ES-I3 (cell line): ENCODE data around the gene SLC7A7.
"Not testable (repeated sequence)": the region's sequence is repeated elsewhere in the genome, so short reads cannot be mapped to it uniquely, and the experiment has no call there.

Source experiments
- H3K36me3 ChIP-seq: 2 replicates; pipeline ENCODE4 v1.6.1; 2013; ENCODE audit warnings: mild to moderate bottlenecking, low read length, control low read depth, moderate library complexity; ENCODE audit not compliant: insufficient read depth
- H3K4me1 ChIP-seq: 2 replicates; pipeline ENCODE4 v1.6.1; 2013; ENCODE audit warnings: mild to moderate bottlenecking, control low read depth, low read length; ENCODE audit not compliant: insufficient read depth
- H3K9ac ChIP-seq: 2 replicates; pipeline ENCODE4 v1.6.1; 2013; ENCODE audit warnings: low read depth, mild to moderate bottlenecking, low read length, moderate library complexity
- H3K9me3 ChIP-seq: 2 replicates; pipeline ENCODE4 v1.6.1; 2013; ENCODE audit warnings: mild to moderate bottlenecking, low read length, moderate library complexity; ENCODE audit not compliant: control insufficient read depth, insufficient read depth

SLC7A7 gene

DNA sequence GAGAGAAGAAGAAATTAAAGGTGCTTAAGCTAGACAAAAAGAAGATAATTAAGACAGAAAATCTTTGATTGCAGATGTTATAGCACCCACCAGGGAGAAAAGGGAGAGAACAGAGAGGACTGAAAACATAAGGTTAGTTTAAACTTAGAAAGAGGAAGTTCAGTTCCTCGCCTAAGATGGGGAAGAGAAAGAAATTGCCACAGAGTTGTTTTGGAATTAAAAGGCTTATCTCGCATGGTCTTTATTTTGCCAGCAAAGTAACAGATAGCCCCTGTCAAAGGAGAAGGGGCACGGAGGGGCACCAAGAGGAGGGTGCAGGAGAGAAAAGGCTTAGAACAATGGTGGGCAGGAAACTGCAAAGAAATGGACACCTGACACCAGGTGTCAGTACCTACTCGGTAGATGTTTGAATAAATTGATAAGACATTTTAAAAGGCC, 66.6 kb downstream of the SLC7A7 start:
- no peak overlapping the region for H3K9ac ChIP-seq
- H3K9me3 ChIP-seq = no peaks in the 10 kb centered on the region
- H3K4me1 ChIP-seq = 0 out of 2 replicates have a peak, but pooled peaks cover 7% of the 10 kb centered on the region
- H3K36me3 ChIP-seq = no peaks in the 10 kb centered on the region

DNA sequence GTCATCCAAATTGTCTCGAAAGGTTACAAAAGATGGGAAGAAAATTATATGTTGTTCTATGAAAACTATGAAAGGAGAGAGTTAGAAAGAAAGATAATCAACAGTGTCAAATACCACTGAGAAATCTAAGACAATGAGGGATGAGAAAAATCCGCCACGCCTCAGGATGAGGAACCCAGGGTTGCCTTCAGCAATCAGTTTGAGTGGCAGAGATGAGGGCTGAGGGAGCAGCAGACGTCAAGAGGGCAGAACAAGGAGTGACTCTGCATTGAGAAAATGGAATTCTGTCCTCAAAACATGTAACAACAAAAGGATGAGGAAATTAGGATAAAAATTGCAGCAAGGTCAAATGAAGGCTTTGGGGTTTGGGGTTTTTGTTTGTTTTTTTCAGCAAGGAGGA, 67.0 kb downstream of the SLC7A7 start:
- no peaks in the 10 kb centered on the region for H3K9me3 ChIP-seq
- 0 out of 2 replicates have a peak, but pooled peaks cover 7% of the 10 kb centered on the region for H3K4me1 ChIP-seq
- no peaks in the 10 kb centered on the region for H3K36me3 ChIP-seq
- H3K9ac ChIP-seq = no peak overlapping the region

DNA sequence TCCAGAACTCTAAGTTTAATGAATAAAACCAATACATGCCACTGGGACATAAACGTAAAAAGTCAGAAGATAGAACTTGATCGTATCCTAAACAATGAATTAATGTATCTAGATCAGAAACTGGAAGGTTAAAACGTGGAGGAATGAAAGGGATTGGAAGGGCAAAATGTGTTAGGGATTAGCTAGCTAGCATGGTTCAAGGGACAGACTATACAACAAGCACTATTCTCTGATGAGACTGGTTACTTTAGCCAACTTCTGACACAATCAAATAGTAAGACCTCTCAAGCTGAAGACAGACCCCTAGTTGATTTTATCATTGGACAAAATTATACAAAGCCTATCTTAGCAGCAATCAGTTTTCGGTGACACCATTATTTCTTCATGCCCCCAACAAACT, 67.5 kb downstream of the SLC7A7 start:
- 0 out of 2 replicates have a peak, but pooled peaks cover 7% of the 10 kb centered on the region for H3K4me1 ChIP-seq
- H3K9ac ChIP-seq = no peak overlapping the region
- H3K9me3 ChIP-seq = no peaks in the 10 kb centered on the region
- no peaks in the 10 kb centered on the region for H3K36me3 ChIP-seq

DNA sequence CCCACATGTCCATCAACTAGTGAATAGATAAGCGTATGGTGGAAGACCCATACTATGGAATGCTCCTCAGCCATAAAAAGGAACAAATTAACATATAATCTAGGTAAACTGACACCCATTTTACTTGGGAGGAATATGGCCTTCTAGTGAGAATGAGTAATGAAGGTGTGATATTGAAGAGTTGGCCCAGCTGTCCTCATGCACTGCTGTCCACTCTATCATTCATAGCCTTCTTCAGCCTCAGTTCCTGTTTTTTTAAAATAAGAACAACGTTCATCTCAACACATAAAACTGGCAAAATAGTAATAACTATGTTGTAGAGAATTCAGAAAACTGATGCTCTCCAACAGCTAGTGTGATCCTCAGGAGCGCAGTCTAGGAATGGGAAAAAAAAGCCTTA, 75.2 kb downstream of the SLC7A7 start:
- no peaks in the 10 kb centered on the region; the same call in 1 of the 2 replicates for H3K9me3 ChIP-seq
- H3K9ac ChIP-seq = no peak overlapping the region
- no peaks in the 10 kb centered on the region for H3K36me3 ChIP-seq
- H3K4me1 ChIP-seq = no peaks in the 10 kb centered on the region; the same call in 1 of the 2 replicates

DNA sequence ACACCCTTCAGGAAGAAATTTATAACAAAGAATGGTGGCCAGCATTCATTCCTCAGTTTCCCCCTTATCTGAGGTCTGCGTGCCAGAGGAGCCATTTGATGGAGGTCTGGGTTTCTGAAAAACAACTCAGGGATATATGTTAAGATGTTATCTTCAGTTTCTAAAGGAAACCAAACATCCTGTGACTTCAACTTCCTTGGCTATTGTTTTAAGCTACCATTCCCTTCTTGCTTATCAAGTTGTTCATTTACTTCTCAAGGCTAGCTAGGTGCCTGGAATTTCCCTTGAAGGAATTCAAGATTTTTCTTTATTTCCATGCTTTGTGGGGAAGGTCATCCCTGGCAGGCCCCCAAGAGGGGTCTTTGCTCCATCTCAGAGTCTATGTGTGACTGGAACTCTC, 75.8 kb downstream of the SLC7A7 start:
- Histone ChIP-seq H3K9me3 (no peaks in the 10 kb centered on the region; the same call in 1 of the 2 replicates), H3K9ac (no peak overlapping the region), H3K4me1 (no peaks in the 10 kb centered on the region; the same call in 1 of the 2 replicates), H3K36me3 (no peaks in the 10 kb centered on the region)

DNA sequence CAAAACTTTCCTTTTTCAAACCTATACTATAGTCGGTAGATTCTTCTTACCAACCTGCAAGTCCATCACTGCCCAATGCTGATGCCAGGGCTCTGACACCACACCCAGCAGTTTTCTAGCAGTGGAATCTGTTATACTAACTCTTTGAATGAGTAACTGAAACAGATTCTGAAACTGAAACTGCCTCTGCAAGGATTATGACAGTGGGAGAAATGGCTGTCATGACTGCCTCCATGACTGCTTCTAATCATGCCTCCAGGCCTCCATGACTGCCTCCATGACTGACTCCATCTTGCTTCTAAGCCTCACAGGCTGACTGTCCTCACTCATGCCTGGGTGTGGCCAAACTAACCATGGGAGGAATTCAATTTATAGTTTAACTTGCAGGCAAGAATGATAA, 78.2 kb downstream of the SLC7A7 start:
- Histone ChIP-seq H3K36me3 (no peaks in the 10 kb centered on the region), H3K9ac (no peak overlapping the region), H3K4me1 (no peaks in the 10 kb centered on the region; the same call in 1 of the 2 replicates), H3K9me3 (no peaks in the 10 kb centered on the region; the same call in 1 of the 2 replicates)

DNA sequence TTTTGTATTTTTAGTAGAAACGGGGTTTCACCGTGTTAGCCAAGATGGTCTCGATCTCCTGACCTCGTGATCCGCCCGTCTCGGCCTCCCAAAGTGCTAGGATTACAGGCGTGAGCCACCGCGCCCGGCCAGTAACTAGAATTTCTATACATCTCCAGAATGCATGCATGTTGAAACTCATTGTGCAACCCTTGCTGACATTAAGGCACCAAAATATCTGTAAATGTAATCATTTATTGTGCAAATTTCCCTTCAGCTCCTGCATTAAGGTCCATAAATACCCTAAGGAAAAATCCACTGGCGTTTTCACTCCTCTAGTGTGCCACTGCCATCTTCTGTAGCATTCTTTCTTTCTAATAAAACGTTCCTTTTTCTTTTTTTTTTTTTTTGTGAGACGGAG, 78.9 kb downstream of the SLC7A7 start:
- not testable (repeated sequence) for H3K9me3 ChIP-seq, H3K9ac ChIP-seq, H3K36me3 ChIP-seq, H3K4me1 ChIP-seq

DNA sequence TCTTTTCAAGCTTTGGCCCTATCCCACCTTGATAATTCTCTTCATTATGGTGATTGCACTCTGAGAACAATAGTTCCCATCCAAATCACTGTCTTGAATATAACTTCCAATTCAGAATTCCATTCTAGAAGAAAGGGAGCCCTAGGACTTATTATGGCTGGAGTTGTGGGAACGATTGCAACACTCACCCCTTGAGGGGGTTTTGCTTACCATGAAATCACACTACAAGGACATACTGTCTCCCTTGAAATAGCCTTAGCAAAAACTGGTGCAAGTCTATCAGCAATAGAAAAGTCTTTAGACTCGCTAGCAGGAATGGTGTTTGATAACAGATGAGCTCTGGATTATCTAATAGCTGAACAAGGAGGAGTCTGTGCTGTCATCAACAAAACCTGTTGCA, 80.1 kb downstream of the SLC7A7 start:
- Histone ChIP-seq H3K9me3 (no peaks in the 10 kb centered on the region; the same call in 1 of the 2 replicates), H3K36me3 (no peaks in the 10 kb centered on the region), H3K4me1 (no peaks in the 10 kb centered on the region; the same call in 1 of the 2 replicates), H3K9ac (no peak overlapping the region)

DNA sequence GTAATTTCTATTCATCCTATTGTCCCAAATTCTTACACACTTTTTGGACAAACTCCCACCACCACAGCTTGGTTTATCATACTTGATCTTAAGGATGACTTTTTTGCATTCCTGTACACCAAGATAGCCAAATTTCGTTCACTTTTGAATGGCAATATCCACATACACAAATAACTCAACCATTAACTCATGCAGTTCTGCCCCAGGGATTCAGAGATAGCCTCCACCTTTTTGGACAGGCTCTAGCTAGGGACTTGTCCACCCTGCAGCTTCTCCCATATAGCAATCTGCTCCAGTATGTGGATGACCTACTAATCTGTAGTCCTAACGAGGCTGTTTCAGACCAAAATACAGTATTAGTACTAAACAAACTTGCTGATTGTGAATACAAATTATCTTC, 81.4 kb downstream of the SLC7A7 start:
- Histone ChIP-seq H3K9me3 (no peaks in the 10 kb centered on the region; the same call in 1 of the 2 replicates), H3K4me1 (no peaks in the 10 kb centered on the region), H3K9ac (no peak overlapping the region), H3K36me3 (no peaks in the 10 kb centered on the region)

DNA sequence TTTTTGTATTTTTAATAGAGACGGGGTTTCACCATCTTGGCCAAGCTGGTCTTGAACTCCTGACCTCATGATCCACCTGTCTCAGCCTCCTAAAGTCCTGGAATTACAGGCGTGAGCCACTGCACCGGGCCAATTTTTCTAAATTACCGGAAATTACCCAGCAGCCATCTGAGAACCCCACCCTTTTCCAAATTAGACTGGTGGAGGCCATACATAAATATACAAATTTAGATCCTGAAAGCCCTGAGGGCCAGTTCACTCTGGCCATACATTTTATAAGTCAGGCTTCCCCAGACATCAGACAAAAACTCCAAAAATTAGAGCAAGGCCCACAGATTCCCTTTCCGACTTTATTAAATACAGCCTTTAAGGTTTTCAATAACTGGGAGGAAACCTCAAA, 83.2 kb downstream of the SLC7A7 start:
- not testable (repeated sequence) for H3K9me3 ChIP-seq, H3K4me1 ChIP-seq, H3K9ac ChIP-seq, H3K36me3 ChIP-seq

DNA sequence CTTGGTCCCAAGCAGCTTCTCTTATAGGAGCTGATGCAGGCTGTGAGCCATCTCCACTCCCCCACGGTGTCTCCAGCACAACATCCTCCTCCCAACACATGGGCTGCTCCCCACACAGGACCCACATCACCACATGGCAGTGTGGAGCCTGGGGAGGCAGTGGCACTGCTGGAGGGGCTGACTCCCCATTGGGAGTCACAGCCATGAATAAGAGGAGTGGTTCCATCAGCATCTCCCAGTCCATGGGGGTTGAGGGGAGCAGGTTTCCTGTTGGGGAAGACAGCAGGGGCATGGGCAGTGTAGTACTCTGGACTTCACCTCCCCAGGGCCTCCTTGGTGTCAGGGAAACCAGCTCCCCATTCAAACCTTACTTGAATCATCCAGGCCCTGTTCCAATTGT, 89.2 kb downstream of the SLC7A7 start:
- H3K4me1 ChIP-seq = no peaks in the 10 kb centered on the region
- no peak overlapping the region for H3K9ac ChIP-seq
- no peaks in the 10 kb centered on the region for H3K9me3 ChIP-seq
- H3K36me3 ChIP-seq = no peaks in the 10 kb centered on the region

DNA sequence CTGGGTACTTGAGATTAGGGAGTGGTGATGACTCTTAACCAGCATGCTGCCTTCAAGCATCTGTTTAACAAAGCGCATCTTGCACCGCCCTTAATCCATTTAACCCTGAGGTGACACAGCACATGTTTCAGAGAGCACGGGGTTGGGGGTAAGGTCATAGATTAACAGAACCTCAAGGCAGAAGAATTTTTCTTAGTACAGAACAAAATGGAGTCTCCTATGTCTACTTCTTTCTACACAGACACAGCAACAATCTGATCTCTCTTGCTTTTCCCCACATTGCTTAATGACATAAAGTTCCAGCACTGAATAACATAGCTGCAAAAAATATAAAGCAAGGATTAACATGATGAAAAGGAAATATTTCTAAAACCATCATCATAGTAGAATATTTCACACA, 89.9 kb downstream of the SLC7A7 start:
- not testable (repeated sequence) for H3K4me1 ChIP-seq, H3K9me3 ChIP-seq, H3K36me3 ChIP-seq, H3K9ac ChIP-seq

DNA sequence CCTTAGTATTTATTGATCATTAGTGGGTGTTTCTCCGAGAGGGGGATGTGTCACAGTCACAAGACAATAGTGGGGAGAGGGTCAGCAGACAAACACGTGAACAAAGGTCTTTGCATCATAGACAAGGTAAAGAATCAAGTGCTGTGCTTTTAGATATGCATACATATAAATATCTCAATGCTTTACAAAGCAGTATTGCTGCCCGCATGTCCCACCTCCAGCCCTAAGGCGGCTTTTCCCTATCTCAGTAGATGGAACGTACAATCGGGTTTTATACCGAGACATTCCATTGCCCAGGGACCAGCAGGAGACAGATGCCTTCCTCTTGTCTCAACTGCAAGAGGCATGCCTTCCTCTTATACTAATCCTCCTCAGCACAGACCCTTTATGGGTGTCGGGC, 90.4 kb downstream of the SLC7A7 start:
- H3K9ac ChIP-seq, H3K36me3 ChIP-seq, H3K9me3 ChIP-seq, H3K4me1 ChIP-seq: not testable (repeated sequence)

DNA sequence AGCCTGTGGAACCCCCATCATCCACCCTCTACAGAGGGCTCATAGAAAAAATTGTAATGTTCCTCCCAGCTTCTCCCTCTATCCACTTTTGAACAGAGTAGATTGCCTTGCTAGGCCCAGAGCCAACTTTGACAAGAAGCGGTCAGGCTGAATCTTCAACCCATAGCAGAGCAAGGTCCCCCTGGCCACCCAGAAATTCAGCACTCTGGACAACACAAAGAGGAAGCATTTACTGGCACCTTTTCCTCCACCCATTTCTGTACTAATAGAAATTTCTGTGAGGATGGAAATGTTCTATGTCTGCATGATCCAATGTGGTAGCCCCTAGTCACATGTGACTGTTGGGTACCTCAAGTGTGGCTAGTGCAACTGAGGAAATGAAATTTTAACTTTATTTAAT, 91.4 kb downstream of the SLC7A7 start:
- Histone ChIP-seq H3K9ac (no peak overlapping the region), H3K9me3 (no peaks in the 10 kb centered on the region), H3K4me1 (no peaks in the 10 kb centered on the region), H3K36me3 (no peaks in the 10 kb centered on the region)
